Suprapubic skin (tissue), 3 donors: ENCODE data around the gene SCN4A.

ENCODE experiments used
- CTCF ChIP-seq, 2 donors: fragments of 200-600 bp in 1 of 2; fragments of 450-650 bp in 1 of 2; sonication (generic) in 1 of 2; IDR thresholded peaks; one replicate each; pipeline ENCODE4 v1.5.1; 2016 to 2019; ENCODE audit warnings: antibody characterized with exemption in 2 of 2, mild to moderate bottlenecking in 1 of 2, moderate library complexity in 1 of 2
- EP300 ChIP-seq: sonication (generic); formaldehyde crosslinking; IDR thresholded peaks from one replicate; pipeline ENCODE4 v1.6.1; 2017; ENCODE audit warnings: antibody characterized with exemption
- POLR2A ChIP-seq, 2 donors: fragments of 450-650 bp; IDR thresholded peaks; one replicate each; pipeline ENCODE4 v1.6.1; 2017; ENCODE audit warnings: antibody characterized with exemption in 2 of 2, mild to moderate bottlenecking in 2 of 2, moderate library complexity in 2 of 2

- no peak for TF ChIP-seq POLR2A (IDR thresholded peaks at IDR 0.05)
- TF ChIP-seq CTCF (IDR thresholded peaks at IDR 0.05), result no peak
- TF ChIP-seq EP300, result no peak
Measured at GRCh38 chr17:63941162-63941561, 31.6 kb downstream of the SCN4A start.
